H9 (cell line): ENCODE data around the gene KCNMA1. TPM values are rescaled to one million over a fixed set of nuclear protein-coding genes. Genes with fewer than 3 reads are reported as not detected.

Source experiments
- DNase-seq: peaks from one replicate; pipeline ENCODE4 v3.0.0-alpha.2; 2017
- H2AFZ ChIP-seq: one replicate; pipeline ENCODE4 v1.6.1; 2013; ENCODE audit warnings: mild to moderate bottlenecking, low read length, control low read depth, moderate library complexity
- H2AK5ac ChIP-seq: 2 replicates; pipeline ENCODE4 v1.6.1; 2013; ENCODE audit warnings: low read length, control low read depth, mixed read lengths; ENCODE audit not compliant: insufficient read length
- H2BK120ac ChIP-seq: one replicate; pipeline ENCODE4 v1.6.1; 2013; ENCODE audit warnings: low read depth, mild to moderate bottlenecking, low read length, control low read depth, inconsistent platforms; ENCODE audit not compliant: poor library complexity, severe bottlenecking
- H2BK12ac ChIP-seq: 2 replicates; pipeline ENCODE4 v1.6.1; 2013; ENCODE audit warnings: low read length, control low read depth, mixed read lengths, low read depth; ENCODE audit not compliant: insufficient read length
- H2BK15ac ChIP-seq: 2 replicates; pipeline ENCODE4 v1.6.1; 2013; ENCODE audit warnings: low read depth, low read length, control low read depth
- H2BK20ac ChIP-seq: one replicate; pipeline ENCODE4 v1.6.1; 2013; ENCODE audit warnings: low read depth, mild to moderate bottlenecking, low read length, control low read depth, inconsistent platforms; ENCODE audit not compliant: poor library complexity, severe bottlenecking
- H2BK5ac ChIP-seq: 2 replicates; pipeline ENCODE4 v1.6.1; 2013; ENCODE audit warnings: low read length, control low read depth, mixed read lengths; ENCODE audit not compliant: insufficient read length
- H3K14ac ChIP-seq: 2 replicates; pipeline ENCODE4 v1.6.1; 2013; ENCODE audit warnings: low read length, control low read depth; ENCODE audit not compliant: insufficient read depth
- H3K18ac ChIP-seq: 2 replicates; pipeline ENCODE4 v1.6.1; 2013; ENCODE audit warnings: low read depth, mild to moderate bottlenecking, mixed read lengths, low read length, control low read depth; ENCODE audit not compliant: insufficient read length
- H3K23ac ChIP-seq: 2 replicates; pipeline ENCODE4 v1.6.1; 2013; ENCODE audit warnings: low read length, control low read depth, mixed read lengths, low read depth; ENCODE audit not compliant: insufficient read length
- H3K23me2 ChIP-seq: 2 replicates; pipeline ENCODE4 v1.6.1; 2013; ENCODE audit warnings: low read depth, mild to moderate bottlenecking, mixed read lengths, low read length, control low read depth; ENCODE audit not compliant: insufficient read length, poor library complexity, severe bottlenecking
- H3K27ac ChIP-seq: 2 replicates; pipeline ENCODE4 v1.5.1; 2013; ENCODE audit warnings: low read length, control low read depth, mixed read lengths, low read depth; ENCODE audit not compliant: insufficient read length
- H3K27me3 ChIP-seq: 2 replicates; pipeline ENCODE4 v1.6.1; 2013; ENCODE audit warnings: low read length, control low read depth, inconsistent platforms; ENCODE audit not compliant: insufficient read depth
- H3K4ac ChIP-seq: 2 replicates; pipeline ENCODE4 v1.6.1; 2013; ENCODE audit warnings: low read depth, mild to moderate bottlenecking, control low read depth, inconsistent platforms, low read length, moderate library complexity
- H3K4me1 ChIP-seq: 2 replicates; pipeline ENCODE4 v1.6.1; 2013; ENCODE audit warnings: low read length, control low read depth, inconsistent platforms; ENCODE audit not compliant: insufficient read depth
- H3K4me2 ChIP-seq: 2 replicates; pipeline ENCODE4 v1.6.1; 2013; ENCODE audit warnings: low read length, control low read depth, mixed read lengths; ENCODE audit not compliant: insufficient read length, insufficient read depth
- H3K56ac ChIP-seq: 2 replicates; pipeline ENCODE4 v1.6.1; 2013; ENCODE audit warnings: low read depth, mild to moderate bottlenecking, mixed read lengths, low read length, control low read depth; ENCODE audit not compliant: insufficient read length
- H3K79me1 ChIP-seq: 2 replicates; pipeline ENCODE4 v1.6.1; 2013; ENCODE audit warnings: low read depth, mild to moderate bottlenecking, moderate library complexity, low read length, control low read depth, inconsistent platforms; ENCODE audit not compliant: insufficient read depth, poor library complexity, severe bottlenecking
- H3K79me2 ChIP-seq: 2 replicates; pipeline ENCODE4 v1.6.1; 2013; ENCODE audit warnings: low read length, control low read depth, inconsistent platforms; ENCODE audit not compliant: insufficient read depth
- H3K9ac ChIP-seq: 2 replicates; pipeline ENCODE4 v1.6.1; 2013; ENCODE audit warnings: low read length, control low read depth, mixed read lengths; ENCODE audit not compliant: insufficient read length; ENCODE audit errors: extremely low read depth
- H3K9me3 ChIP-seq: one replicate; pipeline ENCODE4 v1.6.1; 2013; ENCODE audit warnings: low read depth, low read length, inconsistent platforms; ENCODE audit not compliant: control insufficient read depth
- H3T11ph ChIP-seq: one replicate; pipeline ENCODE4 v1.6.1; 2013; ENCODE audit warnings: mild to moderate bottlenecking, low read length, control low read depth, inconsistent platforms
- H4K20me1 ChIP-seq: one replicate; pipeline ENCODE4 v1.6.1; 2013; ENCODE audit not compliant: control insufficient read depth, insufficient read length, insufficient read depth
- H4K5ac ChIP-seq: 2 replicates; pipeline ENCODE4 v1.6.1; 2013; ENCODE audit warnings: low read depth, mild to moderate bottlenecking, mixed read lengths, low read length, control low read depth; ENCODE audit not compliant: insufficient read length
- H4K8ac ChIP-seq: replicated peaks from 2 replicates; pipeline ENCODE4 v1.6.1; 2013; ENCODE audit warnings: low read length, control low read depth, mixed read lengths, low read depth; ENCODE audit not compliant: insufficient read length
- H4K91ac ChIP-seq: 2 replicates; pipeline ENCODE4 v1.6.1; 2013; ENCODE audit warnings: low read depth, mild to moderate bottlenecking, moderate library complexity, mixed read lengths, low read length, control low read depth; ENCODE audit not compliant: insufficient read length
- H3K27ac Mint-ChIP-seq, 3 experiments: 2 replicates in 2 of 3; 3 replicates in 1 of 3; pipeline ENCODE4 v1.8.0; 2020 to 2021; ENCODE audit warnings: mixed read lengths in 3 of 3, mild to moderate bottlenecking in 1 of 3, moderate library complexity in 1 of 3
- H3K27me3 Mint-ChIP-seq: 2 replicates; pipeline ENCODE4 v1.8.0; 2021; ENCODE audit warnings: low read depth, mild to moderate bottlenecking, moderate library complexity, mixed read lengths
- H3K36me3 Mint-ChIP-seq, 3 experiments: 2 replicates in 2 of 3; 3 replicates in 1 of 3; pipeline ENCODE4 v1.8.0; 2020 to 2021; ENCODE audit warnings: low read depth in 3 of 3, mixed read lengths in 3 of 3; ENCODE audit not compliant: insufficient read depth in 1 of 3
- H3K4me1 Mint-ChIP-seq, 2 experiments: 2 replicates each; pipeline ENCODE4 v1.8.0; 2020; ENCODE audit warnings: mixed read lengths in 2 of 2
- H3K4me3 Mint-ChIP-seq, 2 experiments: 2 replicates in 1 of 2; 3 replicates in 1 of 2; pipeline ENCODE4 v1.8.0; 2020 to 2021; ENCODE audit warnings: mild to moderate bottlenecking in 2 of 2, mixed read lengths in 2 of 2, moderate library complexity in 1 of 2
- H3K9me3 Mint-ChIP-seq, 2 experiments: 2 replicates in 1 of 2; 3 replicates in 1 of 2; pipeline ENCODE4 v1.8.0; 2020; ENCODE audit warnings: mild to moderate bottlenecking in 2 of 2, mixed read lengths in 2 of 2, moderate library complexity in 1 of 2
- CTCF ChIP-seq: fragments of 200-600 bp; sonication (generic); conservative IDR thresholded peaks from 3 replicates; pipeline ENCODE4 v1.8.0; 2021; ENCODE audit warnings: antibody characterized with exemption, mild to moderate bottlenecking
- whole genome bisulfite sequencing: extraction: QIAGEN DNeasy Blood & Tissue Kit; methylation state at CpG from one replicate; pipeline ENCODE4 v1.1.7; 2013; ENCODE audit warnings: missing lambda C conversion rate, low lambda C conversion rate, mixed read lengths; ENCODE audit not compliant: insufficient read length; ENCODE audit errors: extremely low coverage; 5-methylcytosine and 5-hydroxymethylcytosine counted together
- total RNA-seq: library from RNA; stranded (reverse); gene quantifications from 2 replicates; pipeline ENCODE4 v1.2.1, GENCODE V29; 2021

Gene KCNMA1
- total RNA-seq, 1 experiment from 2014 or later = 2.0 TPM

- no peak overlapping the region for H3K14ac ChIP-seq
- no peak overlapping the region for H3K9ac ChIP-seq
- H3K27ac Mint-ChIP-seq = no peak overlapping the region
- WGBS = no CpG with 5 or more reads among the region's 1 CpG
- H3K4me1 Mint-ChIP-seq = no peaks in the 10 kb centered on the region
- H3K27ac ChIP-seq = no peak overlapping the region
- no peak overlapping the region for H2AFZ ChIP-seq
- H3K27me3 ChIP-seq = no peaks in the 10 kb centered on the region
- no peaks in the 10 kb centered on the region for H3K4me1 ChIP-seq
- no peaks in the 10 kb centered on the region for H3K79me1 ChIP-seq
- no peak overlapping the region for H3T11ph ChIP-seq
- H3K9me3 Mint-ChIP-seq = no peaks in the 10 kb centered on the region
- no peak overlapping the region for H3K4ac ChIP-seq
- H4K8ac ChIP-seq = no peak overlapping the region
- H2BK12ac ChIP-seq = no peak overlapping the region
- H3K9me3 ChIP-seq = no peaks in the 10 kb centered on the region
- no peak overlapping the region for H2BK5ac ChIP-seq
- no peaks in the 10 kb centered on the region for H3K23me2 ChIP-seq
- H3K4me2 ChIP-seq = no peak overlapping the region
- no peak for DNase-seq
- H4K20me1 ChIP-seq = no peaks in the 10 kb centered on the region
- H4K5ac ChIP-seq = no peak overlapping the region
- H2AK5ac ChIP-seq = no peak overlapping the region
- H3K18ac ChIP-seq = no peak overlapping the region
- no peak for TF ChIP-seq CTCF
- no peaks in the 10 kb centered on the region for H3K36me3 Mint-ChIP-seq
- H2BK15ac ChIP-seq = no peak overlapping the region
- H4K91ac ChIP-seq = no peak overlapping the region
- no peak overlapping the region for H2BK120ac ChIP-seq
- peaks cover 5% of the 10 kb centered on the region for H3K27me3 Mint-ChIP-seq
- H3K56ac ChIP-seq = no peak overlapping the region
- no peak overlapping the region for H3K23ac ChIP-seq
- no peaks in the 10 kb centered on the region for H3K79me2 ChIP-seq
- H3K4me3 Mint-ChIP-seq = no peak overlapping the region
- H2BK20ac ChIP-seq = no peak overlapping the region
Observed at GRCh38 chr10:77015360-77015759, 622.2 kb downstream of the KCNMA1 start.
